Occipital lobe (tissue), 2 donors: Measurements from ENCODE around the gene CACNA1D. TPM values are rescaled to one million over a fixed set of nuclear protein-coding genes. Genes with fewer than 3 reads are reported as not detected.
"Not testable (repeated sequence)": the region's sequence is repeated elsewhere in the genome, so short reads cannot be mapped to it uniquely, and the experiment has no call there.

ENCODE experiments used
- DNase-seq: peaks from one replicate; lab custom pipeline; 2025; lab: John Stamatoyannopoulos, UW
- total RNA-seq: library from RNA; depleted of rRNA; stranded (reverse); fragments of >200 nt; gene quantifications from one replicate; pipeline ENCODE4 v1.2.3, GENCODE V29; 2014

Gene CACNA1D
- 14.0 TPM for total RNA-seq

DNA sequence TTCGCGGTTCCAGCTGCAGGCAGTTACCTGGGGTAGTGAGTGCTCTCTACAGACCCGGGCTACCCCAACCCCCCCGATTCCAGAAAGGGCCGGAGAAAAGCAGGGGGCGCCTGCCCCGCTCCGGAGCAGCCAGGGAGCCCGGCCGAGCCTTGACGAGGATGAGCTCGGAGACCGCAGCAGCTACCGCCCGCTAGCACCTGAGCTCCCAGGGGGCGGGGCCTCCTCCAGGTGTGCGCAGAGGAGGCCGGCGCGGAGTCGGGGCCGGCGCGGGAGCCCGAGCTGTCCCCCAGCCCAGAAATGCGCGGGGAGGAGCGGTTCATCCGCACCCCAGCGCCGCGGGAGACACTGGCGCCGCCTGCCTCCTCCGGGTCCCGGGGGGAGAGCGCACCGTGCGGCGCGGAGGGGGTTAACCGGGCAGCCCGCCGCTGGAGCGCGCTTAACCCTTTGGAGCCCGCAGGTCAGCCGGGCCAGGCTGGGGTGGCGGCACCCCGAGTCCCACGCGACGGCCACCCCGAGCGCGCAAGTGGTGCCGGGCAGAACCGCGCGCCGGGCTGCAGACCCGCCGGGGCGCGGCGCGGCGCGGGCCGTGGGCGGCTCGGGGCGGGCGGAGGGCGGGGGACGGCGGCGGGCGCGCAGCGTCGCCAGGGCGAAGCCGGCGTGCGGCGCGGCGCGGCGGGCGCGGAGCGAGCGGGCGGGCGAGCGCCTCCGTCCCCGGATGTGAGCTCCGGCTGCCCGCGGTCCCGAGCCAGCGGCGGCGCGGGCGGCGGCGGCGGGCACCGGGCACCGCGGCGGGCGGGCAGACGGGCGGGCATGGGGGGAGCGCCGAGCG lies at the start of gene CACNA1D:
Gene CACNA1D, plus strand, starts transcription at position 649 of the 829 bp plus-strand sequence. CDS start 556 bp downstream, outside the sequence.
- DNase-seq, result peak; percentile 41

DNA sequence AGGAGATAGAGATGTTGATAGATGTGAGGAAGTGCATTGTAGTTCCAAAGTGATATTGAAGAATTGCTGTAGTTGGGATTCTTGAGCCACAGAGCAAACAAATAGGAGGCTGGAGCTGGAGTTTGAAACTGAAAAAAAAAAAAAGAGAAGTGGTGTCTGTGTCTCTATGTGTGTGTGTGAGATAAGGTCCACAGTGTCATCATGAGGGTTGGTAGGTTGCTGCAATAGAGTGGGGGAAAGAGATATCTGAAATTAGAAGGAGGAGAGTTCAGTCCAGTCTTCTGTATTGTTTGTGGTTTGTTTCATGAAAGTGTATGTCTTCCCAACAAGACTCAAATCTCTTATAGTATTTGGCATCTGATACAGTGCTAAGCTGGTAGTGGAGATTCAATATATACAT lies 37.3 kb upstream of the CACNA1D start:
- DNase-seq, result no peak

DNA sequence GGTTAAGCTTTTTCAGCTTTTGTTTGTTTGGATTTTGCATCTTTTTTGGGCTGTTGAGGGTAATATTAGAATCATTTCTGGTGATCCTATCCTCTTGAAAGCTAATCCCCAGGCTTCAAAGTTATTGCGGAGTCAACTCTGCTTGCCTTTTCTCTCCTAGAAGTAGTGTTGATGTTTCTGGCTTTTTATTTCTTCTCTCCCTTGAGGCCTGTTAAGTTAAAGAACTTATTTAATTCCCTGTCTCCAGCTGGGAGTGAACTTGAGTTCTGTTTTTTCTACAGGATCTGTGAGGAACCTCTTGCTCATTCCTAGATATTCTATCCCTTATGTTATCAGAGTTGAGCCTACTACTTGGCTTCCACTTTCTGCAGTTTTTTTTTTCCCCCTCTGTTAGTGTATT lies 34.1 kb upstream of the CACNA1D start:
- DNase-seq, result no peak

DNA sequence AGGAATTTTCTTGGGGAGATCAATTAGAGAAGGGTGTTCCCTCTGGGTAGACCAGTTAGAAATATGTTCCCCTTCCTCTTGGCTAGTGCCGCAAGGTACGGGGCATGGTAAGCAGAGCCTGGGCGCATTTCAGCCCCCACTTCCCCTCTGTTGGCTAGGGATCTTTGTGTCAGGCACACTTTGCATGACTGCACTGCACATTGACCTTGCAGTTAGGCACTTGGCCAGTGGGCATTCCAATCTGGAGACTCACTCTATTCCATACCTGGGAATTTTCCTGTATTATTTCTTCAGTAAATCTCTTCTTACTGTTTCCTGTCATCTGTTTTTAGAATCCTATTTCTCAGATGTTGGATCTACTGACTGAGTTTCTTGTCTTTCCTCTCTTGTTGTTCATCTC lies 30.0 kb upstream of the CACNA1D start:
- DNase-seq, result no peak

DNA sequence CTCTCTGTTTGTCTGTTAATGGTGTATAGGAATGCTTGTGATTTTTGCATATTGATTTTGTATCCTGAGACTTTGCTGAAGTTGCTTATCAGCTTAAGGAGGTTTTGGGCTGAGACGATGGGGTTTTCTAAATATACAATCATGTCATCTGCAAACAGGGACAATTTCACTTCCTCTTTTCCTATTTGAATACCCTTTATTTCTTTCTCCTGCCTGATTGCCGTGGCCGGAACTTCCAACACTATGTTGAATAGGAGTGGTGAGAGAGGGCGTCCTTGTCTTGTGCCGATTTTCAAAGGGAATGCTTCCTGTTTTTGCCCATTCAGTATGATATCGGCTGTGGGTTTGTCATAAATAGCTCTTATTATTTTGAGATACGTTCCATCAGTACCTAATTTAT lies 24.7 kb upstream of the CACNA1D start:
- not testable (repeated sequence) for DNase-seq

DNA sequence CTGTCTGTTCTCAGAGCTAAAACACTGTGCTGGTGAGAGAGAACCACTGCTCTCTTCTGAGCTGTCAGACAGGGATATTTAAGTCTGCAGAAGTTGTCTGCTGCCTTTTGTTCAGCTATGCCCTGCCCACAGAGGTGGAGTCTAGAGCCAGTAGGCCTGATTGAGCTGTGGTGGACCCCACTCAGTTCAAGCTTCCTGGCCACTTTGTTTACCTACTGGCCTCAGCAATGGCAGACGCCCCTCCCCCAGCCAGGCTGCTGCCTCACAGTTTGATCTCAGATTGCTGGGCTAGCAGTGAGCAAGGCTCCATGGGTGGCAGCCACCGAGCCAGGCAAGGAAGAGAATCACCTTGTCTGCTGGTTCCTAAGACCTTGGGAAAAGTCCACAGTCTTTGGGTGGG lies 21.0 kb upstream of the CACNA1D start:
- no peak for DNase-seq

DNA sequence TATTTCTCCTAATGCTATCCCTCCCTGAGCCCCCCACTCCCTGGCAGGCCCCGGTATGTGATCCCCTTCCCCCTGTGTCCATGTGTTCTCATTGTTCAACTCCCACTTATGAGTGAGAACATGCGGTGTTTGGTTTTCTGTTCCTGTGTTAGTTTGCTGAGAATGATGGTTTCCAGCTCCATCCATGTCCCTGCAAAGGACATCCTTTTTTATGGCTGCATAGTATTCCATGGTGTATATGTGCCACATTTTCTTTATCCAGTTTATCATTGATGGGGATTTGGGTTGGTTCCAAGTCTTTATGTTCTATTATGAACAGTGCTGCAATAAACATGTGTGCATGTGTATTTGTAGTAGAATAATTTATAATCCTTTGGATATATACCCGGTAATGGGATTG lies 18.0 kb upstream of the CACNA1D start:
- DNase-seq, result not testable (repeated sequence)

DNA sequence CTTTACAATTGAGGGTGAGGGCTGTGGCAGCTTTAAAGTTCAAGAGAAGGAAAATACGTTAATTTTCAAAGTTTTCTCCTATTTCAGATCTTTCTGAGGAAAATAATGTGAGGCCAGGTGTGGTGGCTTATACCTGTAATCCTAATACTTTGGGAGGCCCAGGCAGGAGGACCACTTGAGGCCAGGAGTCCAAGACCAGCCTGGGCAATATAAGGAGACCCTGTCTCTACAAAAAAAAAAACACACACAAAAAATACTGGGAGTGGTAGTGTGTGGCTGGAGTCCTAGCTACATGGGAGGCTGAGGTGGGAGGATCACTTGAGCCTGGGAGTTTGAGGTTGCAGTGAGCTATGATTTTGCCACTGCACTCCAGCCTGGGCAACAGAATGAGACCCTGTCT lies 16.7 kb upstream of the CACNA1D start:
- DNase-seq, result not testable (repeated sequence)

DNA sequence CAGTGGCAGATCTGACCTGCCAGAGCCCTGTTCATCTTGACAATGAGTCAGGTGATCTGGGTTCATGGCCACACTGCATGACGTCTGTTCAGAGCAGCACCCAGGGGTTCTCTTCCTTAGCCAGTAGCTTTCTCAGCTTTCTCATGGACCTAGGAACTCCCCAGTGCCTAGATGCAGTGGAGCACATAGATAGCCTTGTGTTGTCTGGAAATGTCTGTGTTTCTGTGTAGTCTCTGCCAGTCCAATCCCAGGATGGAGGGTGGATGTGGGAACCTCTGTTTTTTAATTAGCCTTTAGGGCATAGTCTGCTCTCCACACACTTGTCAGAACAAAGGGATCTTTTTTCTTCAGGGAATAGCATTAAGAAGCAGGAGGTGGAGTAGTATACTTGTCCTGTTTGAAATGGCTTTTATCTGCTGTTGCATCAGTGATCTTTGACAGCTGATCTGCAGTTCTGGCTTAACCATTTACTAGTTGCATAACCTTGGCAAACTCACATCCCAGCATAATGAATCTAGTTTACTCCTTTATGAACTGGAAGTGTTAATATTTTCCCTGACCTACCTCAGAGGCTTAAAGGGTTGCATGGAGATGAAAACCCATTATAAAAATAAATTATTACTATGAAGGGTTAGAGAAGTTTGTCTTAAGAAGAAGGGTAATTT lies 16.1 kb upstream of the CACNA1D start:
- DNase-seq, result no peak

DNA sequence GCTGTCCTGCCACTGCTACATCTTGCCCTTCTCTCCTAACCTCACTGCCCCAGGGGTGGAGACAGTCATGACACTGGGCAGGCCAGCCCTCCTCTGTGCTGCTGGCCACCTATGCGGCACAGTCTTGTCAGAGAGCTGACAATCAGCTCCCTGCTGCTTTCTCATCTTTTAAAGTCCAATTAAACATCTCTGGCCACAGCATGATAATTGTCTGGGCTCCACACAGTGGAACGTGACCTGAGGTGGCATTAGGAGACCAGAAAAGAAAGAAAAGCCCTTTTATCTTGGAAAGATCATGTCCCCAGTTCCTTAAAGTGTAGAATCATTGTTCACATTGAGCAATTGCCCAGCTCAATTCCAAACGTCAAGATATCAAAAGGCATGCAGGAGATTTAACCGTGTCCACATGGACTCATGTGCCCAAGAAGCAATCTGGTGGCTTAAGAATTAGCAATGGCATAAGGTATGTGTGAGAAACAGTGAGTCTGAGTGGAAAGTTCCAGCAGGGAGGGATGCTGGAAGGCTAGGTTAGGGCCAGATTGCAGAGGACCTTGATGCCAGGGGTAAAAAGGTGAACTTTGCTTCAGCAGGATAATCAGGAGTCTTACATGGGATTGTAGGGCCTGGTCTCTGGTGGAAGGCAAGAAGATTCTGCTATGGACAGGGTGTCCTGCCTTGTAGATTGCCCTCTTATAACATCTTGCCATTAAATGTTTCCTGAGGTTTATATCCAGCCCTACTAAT lies 15.3 kb upstream of the CACNA1D start:
- no peak for DNase-seq

DNA sequence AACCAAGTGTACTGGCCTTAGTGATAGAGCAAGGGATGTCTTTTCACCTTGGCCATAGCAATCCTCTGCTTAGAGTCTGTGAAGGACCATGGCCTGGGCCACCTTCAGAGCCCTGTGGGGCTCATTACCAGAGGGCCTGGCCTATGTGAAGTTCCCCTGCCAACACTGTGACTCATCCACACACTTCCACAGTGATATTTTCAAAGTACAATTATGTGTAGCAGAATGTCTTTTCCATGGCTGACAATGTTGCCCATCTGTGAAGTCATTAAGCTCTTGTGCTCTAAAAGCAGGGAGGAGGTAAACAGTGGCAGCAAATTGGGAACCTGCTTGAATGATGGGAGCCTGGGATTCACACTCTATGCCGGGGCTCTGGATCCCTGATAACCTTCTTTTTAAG lies 12.2 kb upstream of the CACNA1D start:
- DNase-seq, result no peak

DNA sequence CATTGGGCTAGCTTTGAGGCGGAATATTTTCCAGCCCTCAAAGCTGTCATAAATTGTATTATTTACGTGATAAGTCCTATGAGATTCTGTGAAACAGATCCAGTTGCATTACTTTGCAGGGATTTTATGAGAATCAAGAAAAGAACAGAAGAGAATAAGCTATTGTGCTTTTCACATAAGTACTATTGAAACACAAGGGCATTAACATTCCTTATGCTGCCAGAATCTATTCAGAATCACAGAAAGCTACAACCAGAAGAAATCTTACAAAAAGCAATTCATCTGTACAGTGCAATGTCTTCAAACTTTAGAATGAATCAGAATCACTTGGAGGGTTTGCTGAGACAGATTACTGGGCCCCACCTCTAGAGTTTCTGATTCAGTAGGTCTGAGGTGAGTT lies 10.6 kb upstream of the CACNA1D start:
- DNase-seq, result no peak

DNA sequence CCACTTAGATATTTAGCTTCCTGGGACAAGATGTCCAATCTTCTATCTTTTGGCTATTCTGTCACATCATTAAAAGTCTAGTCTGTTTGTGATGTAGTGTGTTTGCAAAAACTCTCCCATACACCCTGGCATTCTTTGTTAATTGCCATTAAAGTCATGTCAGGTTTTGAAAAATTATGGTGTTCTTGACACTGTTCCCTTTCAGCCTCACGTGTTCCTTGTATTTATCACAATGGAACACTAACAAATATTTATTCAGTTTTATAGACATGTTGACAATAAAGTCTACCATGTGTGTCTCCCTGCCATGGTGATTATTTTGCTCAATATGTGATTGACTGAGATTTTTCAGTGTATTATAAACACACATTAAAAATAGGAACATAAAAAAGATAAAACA lies 9.4 kb upstream of the CACNA1D start:
- DNase-seq, result no peak

DNA sequence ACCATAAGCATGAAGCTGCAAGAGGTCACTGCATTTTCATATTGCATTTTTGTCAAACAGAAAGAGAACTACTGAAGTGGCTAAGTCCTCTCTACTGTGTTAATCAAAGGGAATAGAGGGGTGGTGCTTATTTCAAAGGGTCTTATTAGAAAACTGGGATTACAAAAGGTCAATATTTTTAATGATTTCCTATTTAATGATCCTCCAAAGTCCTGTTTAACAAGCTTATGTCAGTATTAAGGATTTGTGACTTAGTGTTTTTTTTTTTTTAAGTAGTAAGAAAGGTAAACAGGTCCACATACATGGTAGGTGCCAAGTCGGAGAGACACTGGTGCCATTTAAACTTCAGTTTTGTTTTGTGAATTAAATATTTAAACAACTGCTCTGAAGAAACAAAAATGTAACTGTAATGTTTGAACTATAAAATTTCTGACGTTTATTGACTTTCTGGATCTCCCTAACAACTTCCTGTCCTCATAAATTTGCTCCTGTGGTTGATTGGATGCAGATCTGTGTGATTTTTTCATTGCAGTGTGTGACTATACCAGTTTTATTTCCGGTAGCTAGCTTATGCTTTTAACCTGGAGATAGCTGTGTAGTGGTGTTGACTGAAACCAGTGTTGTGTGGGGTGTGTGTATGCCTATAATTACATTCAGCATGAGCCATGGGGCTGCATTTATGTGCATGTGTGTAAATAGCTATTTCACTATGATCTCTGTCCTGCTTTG lies 8.6 kb upstream of the CACNA1D start:
- no peak for DNase-seq

DNA sequence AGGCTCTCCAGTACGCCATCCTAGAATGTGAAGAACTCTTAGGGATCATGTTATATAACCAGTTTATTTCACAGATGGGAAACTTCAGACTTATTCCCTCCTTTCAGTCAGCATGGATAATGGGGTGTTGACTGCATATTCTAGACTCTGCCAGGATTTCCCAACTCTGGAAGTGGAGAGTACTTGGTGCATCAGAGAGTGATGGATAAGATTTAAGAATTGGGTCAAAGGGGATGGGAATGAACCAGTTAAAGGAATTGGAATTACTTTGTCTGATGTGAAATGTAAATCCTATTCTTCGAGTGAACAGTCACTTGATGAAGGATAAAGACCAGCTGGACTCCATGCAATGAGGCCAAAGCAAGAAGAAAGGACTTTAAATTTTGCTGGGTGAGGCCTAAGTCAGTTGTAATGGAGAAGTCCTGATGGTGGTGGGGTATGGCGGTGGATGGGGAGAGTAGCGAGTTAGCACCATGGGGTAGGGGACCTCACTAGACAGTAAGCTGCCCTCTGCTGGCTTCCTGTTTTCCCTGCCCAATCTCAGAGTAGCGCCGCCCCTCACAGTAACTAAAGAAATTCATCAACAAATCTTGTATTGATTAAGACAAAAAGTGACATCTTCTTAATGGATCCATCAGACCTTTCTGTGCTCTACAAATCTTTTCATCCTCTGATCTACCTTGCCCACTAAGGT lies 7.3 kb upstream of the CACNA1D start:
- no peak for DNase-seq

DNA sequence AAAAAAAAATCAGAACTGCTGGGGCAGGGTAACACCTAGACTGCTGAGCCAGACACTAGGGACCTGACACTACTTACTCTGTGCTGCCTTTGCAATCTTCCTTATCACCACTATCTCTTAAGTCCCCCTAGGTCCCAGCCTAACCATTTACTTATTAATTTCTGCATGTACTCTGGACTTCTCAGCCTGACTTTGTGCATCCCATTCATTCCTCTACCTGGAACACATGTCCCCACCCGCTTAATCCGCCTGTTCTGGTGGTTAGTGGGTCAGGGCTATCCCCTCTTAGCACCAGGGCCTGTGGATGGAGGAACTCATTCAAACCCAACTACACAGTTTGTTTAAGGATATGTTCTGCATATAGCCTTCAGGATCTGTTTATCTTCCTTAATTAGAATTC lies 5.0 kb upstream of the CACNA1D start:
- no peak for DNase-seq

DNA sequence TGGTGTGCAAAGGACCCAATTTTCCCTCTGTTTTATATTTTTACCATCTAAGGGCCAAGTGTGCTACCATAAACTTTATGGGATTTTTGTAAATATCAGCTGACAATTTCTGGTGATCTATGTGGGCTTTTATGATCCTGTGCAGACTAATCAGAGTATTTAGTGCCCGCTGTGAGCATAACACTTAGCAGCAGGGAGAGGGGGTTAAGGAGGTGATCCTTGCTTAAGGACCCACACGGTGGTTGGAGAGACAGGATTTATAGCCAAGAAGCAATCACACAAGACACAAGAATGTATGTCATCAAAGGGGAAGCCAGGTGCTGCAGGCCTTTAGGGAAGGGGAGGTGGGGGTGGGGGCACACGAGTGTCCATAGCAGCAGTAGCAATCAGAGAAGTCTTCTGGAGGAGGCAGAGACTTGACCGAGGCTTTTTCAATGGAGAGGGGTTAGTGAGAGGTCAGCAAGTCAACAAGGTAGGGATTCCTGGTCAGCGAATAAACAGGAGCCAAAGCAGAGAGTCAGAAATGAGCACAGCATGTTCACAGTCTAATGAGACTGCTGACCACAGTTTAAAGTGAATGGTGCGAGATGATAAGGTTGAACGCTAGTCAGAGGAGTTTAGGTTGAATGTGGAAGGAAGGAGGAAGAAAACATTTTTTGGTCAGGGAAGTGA lies 4.5 kb upstream of the CACNA1D start:
- DNase-seq, result no peak

DNA sequence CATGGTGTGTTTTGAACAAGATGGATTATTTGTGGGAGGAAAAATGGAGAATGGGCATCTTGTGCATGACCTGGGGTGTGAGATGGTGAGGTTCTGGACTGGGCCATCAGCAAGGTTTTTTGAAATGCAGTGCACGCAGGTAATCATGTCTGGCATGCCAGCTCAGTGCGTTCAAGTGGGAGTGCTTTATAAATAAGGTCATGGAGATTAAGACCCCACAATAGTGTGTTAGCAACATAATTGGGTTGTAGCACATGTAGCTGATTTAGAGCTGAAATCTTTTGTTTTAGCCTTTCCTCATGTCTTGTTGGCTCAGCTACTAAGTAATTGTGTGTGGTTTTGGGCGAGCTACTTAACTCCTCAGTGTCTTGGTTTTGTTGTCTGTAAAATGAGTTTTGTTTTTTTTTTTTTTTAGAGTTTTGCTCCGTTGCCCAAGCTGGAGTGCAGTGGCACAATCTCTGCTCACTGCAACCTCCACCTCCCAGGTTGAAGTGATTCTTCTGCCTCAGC lies 3.9 kb upstream of the CACNA1D start:
- DNase-seq, result no peak

DNA sequence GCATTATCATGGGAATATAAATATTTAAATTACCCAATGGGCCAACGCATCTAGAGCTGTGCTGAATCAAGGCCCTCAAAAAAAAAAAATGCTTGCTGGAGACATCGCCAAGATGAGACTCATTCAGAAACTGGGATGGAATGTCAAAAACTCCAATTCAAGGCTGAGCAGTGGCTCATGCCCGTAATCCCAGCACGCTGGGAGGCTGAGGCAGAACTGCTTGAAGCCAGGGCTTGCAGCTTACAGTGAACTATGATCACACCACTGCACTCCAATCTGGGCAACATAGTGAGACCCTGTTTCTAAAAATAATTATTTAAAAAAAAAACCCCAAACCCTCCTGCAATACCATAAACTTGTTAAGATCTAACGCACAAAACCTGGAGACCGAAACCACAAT lies 3.1 kb upstream of the CACNA1D start:
- DNase-seq, result no peak

DNA sequence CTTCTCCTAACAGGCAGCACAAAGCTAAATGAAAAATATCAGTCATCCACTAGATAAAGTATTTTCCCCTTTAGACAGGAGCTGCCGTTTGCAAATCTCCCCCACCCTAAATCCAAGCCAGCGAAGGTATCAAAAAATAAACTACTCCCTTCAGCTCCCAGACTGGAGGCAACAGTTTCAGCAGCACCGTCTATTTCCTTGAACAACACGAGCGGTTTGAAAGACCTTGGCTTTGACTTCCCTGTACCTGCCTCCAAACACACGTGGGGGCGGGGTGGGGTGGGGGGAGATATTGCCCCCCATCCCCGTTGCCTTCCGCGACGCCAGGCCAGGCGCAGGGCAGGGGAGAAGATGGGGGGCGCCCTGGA lies 832 bp upstream of the CACNA1D start:
- DNase-seq, result no peak
